ENCODE data around the gene PDS5A.

- TF ChIP-seq CTCF (IDR thresholded peaks at IDR 0.05; ENCODE audit: low read length) (no peak), EZH2 (optimal IDR thresholded peaks at IDR 0.05; ENCODE audit: low read depth, low read length) (no peak)
Measured at GRCh38 chr4:39792529-39792928, 185.2 kb downstream of the PDS5A start.

Data from MM.1S (cell line).